Measurements from ENCODE around the gene ZNF175.
A peak's percentile ranks its signal among the peaks of the same experiment; 100 is the strongest.
"Not testable (repeated sequence)": the region's sequence is repeated elsewhere in the genome, so short reads cannot be mapped to it uniquely, and the experiment has no call there.

ZNF175 gene

GRCh38 chr19:51628153-51628939 lies 57.3 kb downstream of the ZNF175 start:
- H3K4me3 ChIP-seq (ENCODE audit: low read depth, low read length): no peak overlapping the region
- no peaks in the 10 kb centered on the region for H3K9me3 ChIP-seq (ENCODE audit: severe bottlenecking)
- no peaks in the 10 kb centered on the region for H3K36me3 ChIP-seq
- DNase-seq: no peak
- H3K27me3 ChIP-seq (ENCODE audit: insufficient read depth, low read depth, severe bottlenecking): peaks cover 87% of the 10 kb centered on the region
- TF ChIP-seq CTCF (IDR thresholded peaks at IDR 0.05; ENCODE audit: low read depth, low read length): no peak
- H3K27ac ChIP-seq: no peak overlapping the region

GRCh38 chr19:51630315-51630714 lies 59.2 kb downstream of the ZNF175 start, which contains the start of gene SIGLEC5:
TSS of gene SIGLEC5 (minus strand) at chr19:51630401. CDS start at chr19:51630335, 66 bp downstream.
- not testable (repeated sequence) for H3K36me3 ChIP-seq; H3K9me3 ChIP-seq (ENCODE audit: severe bottlenecking); H3K27ac ChIP-seq; DNase-seq; H3K4me3 ChIP-seq (ENCODE audit: low read depth, low read length)
- H3K27me3 ChIP-seq (ENCODE audit: insufficient read depth, low read depth, severe bottlenecking): peaks cover 82% of the 10 kb centered on the region

DNA sequence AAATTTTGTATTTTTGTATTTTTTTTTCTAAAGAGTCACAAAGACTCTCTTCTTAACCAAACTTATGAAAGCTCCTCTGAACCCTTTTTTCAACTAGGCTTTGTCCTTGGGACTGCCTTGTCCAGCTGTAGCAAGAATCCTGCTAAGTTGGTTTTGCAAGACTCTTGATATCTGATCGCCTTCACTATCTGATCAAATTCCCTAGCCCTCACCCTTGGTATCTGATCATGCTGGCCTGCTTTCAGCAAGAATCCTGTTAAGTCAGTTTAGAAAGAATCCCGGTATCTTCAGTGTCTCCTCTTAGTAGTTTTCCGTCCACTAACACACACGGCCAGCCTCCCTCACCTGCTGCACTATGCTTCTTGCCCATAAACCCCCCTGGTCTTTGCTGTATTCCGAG lies 61.0 kb downstream of the ZNF175 start:
- no peak for DNase-seq
- H3K36me3 ChIP-seq: no peaks in the 10 kb centered on the region
- H3K9me3 ChIP-seq (ENCODE audit: severe bottlenecking): peaks cover 9% of the 10 kb centered on the region
- no peak overlapping the region for H3K4me3 ChIP-seq (ENCODE audit: low read depth, low read length)
- H3K27ac ChIP-seq: no peak overlapping the region
- peaks cover 75% of the 10 kb centered on the region for H3K27me3 ChIP-seq (ENCODE audit: insufficient read depth, low read depth, severe bottlenecking)
- TF ChIP-seq CTCF (IDR thresholded peaks at IDR 0.05; ENCODE audit: low read depth, low read length): no peak

GRCh38 chr19:51637362-51637978 lies 66.4 kb downstream of the ZNF175 start:
- DNase-seq: no peak
- Histone ChIP-seq H3K27ac (no peak overlapping the region), H3K36me3 (no peaks in the 10 kb centered on the region), H3K27me3 (ENCODE audit: insufficient read depth, low read depth, severe bottlenecking) (peaks cover 75% of the 10 kb centered on the region), H3K9me3 (ENCODE audit: severe bottlenecking) (peaks cover 11% of the 10 kb centered on the region), H3K4me3 (ENCODE audit: low read depth, low read length) (no peak overlapping the region)
- TF ChIP-seq CTCF (IDR thresholded peaks at IDR 0.05; ENCODE audit: low read depth, low read length): peak; percentile 33; the same call in 1 of the 2 replicates

DNA sequence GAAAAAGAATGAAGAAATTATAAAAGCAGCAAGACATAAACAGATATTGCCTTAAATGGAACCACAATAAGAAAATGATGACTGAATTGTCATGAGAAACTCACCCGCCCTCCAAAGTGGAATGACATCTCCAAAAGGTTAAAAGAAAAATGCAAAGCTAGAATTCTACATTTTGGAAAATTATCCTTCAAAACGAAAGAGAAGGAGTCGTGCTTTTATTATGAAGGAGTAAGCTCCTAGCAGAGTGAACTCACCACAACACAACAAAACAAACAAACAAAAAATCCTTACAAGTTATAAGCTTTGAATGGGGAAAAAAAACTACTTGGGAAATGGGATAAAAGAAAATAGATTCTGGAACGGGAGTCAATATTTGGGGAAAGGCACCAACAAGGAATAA lies 68.8 kb downstream of the ZNF175 start:
- no peak for TF ChIP-seq CTCF (IDR thresholded peaks at IDR 0.05; ENCODE audit: low read depth, low read length)
- peaks cover 73% of the 10 kb centered on the region for H3K27me3 ChIP-seq (ENCODE audit: insufficient read depth, low read depth, severe bottlenecking)
- H3K9me3 ChIP-seq (ENCODE audit: severe bottlenecking): peaks cover 11% of the 10 kb centered on the region
- H3K36me3 ChIP-seq: no peaks in the 10 kb centered on the region
- H3K27ac ChIP-seq: no peak overlapping the region
- H3K4me3 ChIP-seq (ENCODE audit: low read depth, low read length): no peak overlapping the region
- no peak for DNase-seq

GRCh38 chr19:51640386-51640785 lies 69.3 kb downstream of the ZNF175 start:
- peaks cover 75% of the 10 kb centered on the region for H3K27me3 ChIP-seq (ENCODE audit: insufficient read depth, low read depth, severe bottlenecking)
- H3K9me3 ChIP-seq (ENCODE audit: severe bottlenecking): peaks cover 11% of the 10 kb centered on the region
- no peak for DNase-seq
- no peaks in the 10 kb centered on the region for H3K36me3 ChIP-seq
- no peak overlapping the region for H3K27ac ChIP-seq
- H3K4me3 ChIP-seq (ENCODE audit: low read depth, low read length): no peak overlapping the region
- TF ChIP-seq CTCF (IDR thresholded peaks at IDR 0.05; ENCODE audit: low read depth, low read length): no peak
